H1 (cell line): Measurements from ENCODE around the gene EEF1A2. TPM values are rescaled to one million over a fixed set of nuclear protein-coding genes. Genes with fewer than 3 reads are reported as not detected.

Source experiments
- CTCF ChIA-PET: fragments of 300-600 bp; sonication (Branson Sonifier 250); formaldehyde crosslinking; loops from one replicate; lab custom pipeline; 2021; ENCODE audit not compliant: partially characterized antibody; lab: Charles Lee
- POLR2A ChIA-PET: fragments of 300-600 bp; sonication (Branson Sonifier 250); formaldehyde crosslinking; loops from one replicate; lab custom pipeline; 2021; ENCODE audit warnings: inconsistent platforms; ENCODE audit not compliant: partially characterized antibody; lab: Charles Lee
- DNase-seq, 2 experiments: peaks; one replicate each; pipeline versions ENCODE4 v3.0.0 to v3.0.0-alpha.2; 2010 to 2022; ENCODE audit warnings: low spot score in 2 of 2, low read depth in 1 of 2, mixed read lengths in 1 of 2
- FAIRE-seq: peaks from 2 replicates; lab custom pipeline; 2011; peaks lifted over from hg19 to GRCh38; lab: Jason Lieb, UNC
- H2AFZ ChIP-seq: 2 replicates; pipeline ENCODE4 v1.8.1; 2012; ENCODE audit warnings: low read length, inconsistent platforms
- H2AK5ac ChIP-seq: 2 replicates; pipeline ENCODE4 v1.6.1; 2013; ENCODE audit warnings: low read depth, low read length
- H2BK120ac ChIP-seq: replicated peaks from 2 replicates; pipeline ENCODE3; 2013; ENCODE audit warnings: low read depth, low read length, inconsistent platforms
- H2BK12ac ChIP-seq: 2 replicates; pipeline ENCODE4 v1.6.1; 2013; ENCODE audit warnings: low read depth, low read length
- H2BK15ac ChIP-seq: 2 replicates; pipeline ENCODE4 v1.6.1; 2013; ENCODE audit warnings: low read length
- H2BK20ac ChIP-seq: 2 replicates; pipeline ENCODE4 v1.6.1; 2013; ENCODE audit warnings: low read length
- H2BK5ac ChIP-seq: 2 replicates; pipeline ENCODE4 v1.6.1; 2013; ENCODE audit warnings: low read depth, low read length
- H3K14ac ChIP-seq: 2 replicates; pipeline ENCODE4 v1.6.1; 2013; ENCODE audit warnings: inconsistent platforms; ENCODE audit not compliant: insufficient read length
- H3K18ac ChIP-seq: 2 replicates; pipeline ENCODE4 v1.6.1; 2013; ENCODE audit warnings: low read length; ENCODE audit errors: extremely low read depth
- H3K23ac ChIP-seq: 2 replicates; pipeline ENCODE4 v1.6.1; 2013; ENCODE audit warnings: inconsistent platforms; ENCODE audit not compliant: insufficient read length
- H3K23me2 ChIP-seq: 2 replicates; pipeline ENCODE4 v1.6.1; 2013; ENCODE audit warnings: low read depth, low read length
- H3K27ac ChIP-seq: 2 replicates; pipeline ENCODE4 v1.6.1; 2011; ENCODE audit warnings: low read depth, low read length, inconsistent platforms
- H3K27me3 ChIP-seq, 4 experiments: replicated peaks in 1 of 4; 1 replicate in 1 of 4; 2 replicates in 3 of 4; pipeline versions ENCODE4 v1.6.1 to v1.8.1; 2011 to 2013; ENCODE audit warnings: low read length in 3 of 4, mild to moderate bottlenecking in 3 of 4, inconsistent platforms in 2 of 4, mixed read lengths in 2 of 4, moderate library complexity in 1 of 4; ENCODE audit not compliant: control insufficient read depth in 3 of 4, insufficient read depth in 3 of 4; ENCODE audit errors: extremely low read depth in 1 of 4
- H3K36me3 ChIP-seq, 4 experiments: 2 replicates each; pipeline versions ENCODE4 v1.6.1 to v1.8.1; 2011 to 2013; ENCODE audit warnings: mild to moderate bottlenecking in 4 of 4, low read length in 3 of 4, moderate library complexity in 2 of 4, control low read depth in 1 of 4, inconsistent platforms in 1 of 4; ENCODE audit not compliant: insufficient read depth in 4 of 4, control insufficient read depth in 2 of 4
- H3K4ac ChIP-seq: replicated peaks from 2 replicates; pipeline ENCODE3; 2013; ENCODE audit warnings: low read length, low read depth, mixed read lengths, inconsistent platforms; ENCODE audit not compliant: insufficient read length
- H3K4me1 ChIP-seq, 4 experiments: replicated peaks in 1 of 4; 1 replicate in 1 of 4; 2 replicates in 3 of 4; pipeline versions ENCODE4 v1.6.1 to v1.8.1; 2011 to 2013; ENCODE audit warnings: low read length in 3 of 4, inconsistent platforms in 2 of 4, mixed read lengths in 1 of 4; ENCODE audit not compliant: insufficient read depth in 4 of 4, control insufficient read depth in 3 of 4
- H3K4me2 ChIP-seq, 2 experiments: 2 replicates each; pipeline versions ENCODE4 v1.6.1 to v1.8.1; 2011 to 2013; ENCODE audit warnings: low read depth in 2 of 2, low read length in 2 of 2, control low read depth in 1 of 2, inconsistent platforms in 1 of 2, mild to moderate bottlenecking in 1 of 2; ENCODE audit not compliant: insufficient read depth in 1 of 2
- H3K4me3 ChIP-seq, 4 experiments: fragments of 200-600, 300-600 bp in 1 of 4; sonication (generic), shearing (Covaris generic), sonication (Bioruptor Twin) in 1 of 4; 2 replicates each; pipeline versions ENCODE4 v1.5.1 to v1.8.1; 2011 to 2016; ENCODE audit warnings: low read length in 4 of 4, low read depth in 3 of 4, control low read depth in 2 of 4, inconsistent platforms in 2 of 4, mild to moderate bottlenecking in 2 of 4, mixed read lengths in 1 of 4, moderate library complexity in 1 of 4; ENCODE audit not compliant: insufficient read depth in 2 of 4; ENCODE audit errors: extremely low read depth in 1 of 4
- H3K56ac ChIP-seq: replicated peaks from 2 replicates; pipeline ENCODE3; 2013; ENCODE audit warnings: low read depth, mild to moderate bottlenecking, mixed read lengths, low read length, inconsistent platforms; ENCODE audit not compliant: insufficient read length
- H3K79me1 ChIP-seq: 2 replicates; pipeline ENCODE4 v1.6.1; 2013; ENCODE audit warnings: low read depth, low read length, control low read depth
- H3K79me2 ChIP-seq, 2 experiments: 2 replicates each; pipeline versions ENCODE4 v1.6.1 to v1.8.1; 2012 to 2013; ENCODE audit warnings: low read length in 2 of 2, mild to moderate bottlenecking in 2 of 2, inconsistent platforms in 1 of 2; ENCODE audit not compliant: insufficient read depth in 2 of 2, control insufficient read depth in 1 of 2
- H3K9ac ChIP-seq, 4 experiments: replicated peaks in 1 of 4; 1 replicate in 1 of 4; 2 replicates in 3 of 4; pipeline versions ENCODE4 v1.6.1 to v1.8.1; 2011 to 2013; ENCODE audit warnings: low read depth in 3 of 4, low read length in 3 of 4, control low read depth in 2 of 4, mild to moderate bottlenecking in 2 of 4, moderate library complexity in 2 of 4, inconsistent platforms in 1 of 4; ENCODE audit errors: extremely low read depth in 1 of 4
- H3K9me3 ChIP-seq, 2 experiments: 2 replicates each; pipeline versions ENCODE4 v1.6.1 to v1.8.1; 2012 to 2013; ENCODE audit warnings: mild to moderate bottlenecking in 2 of 2, moderate library complexity in 2 of 2, control low read depth in 1 of 2, inconsistent platforms in 1 of 2, low read depth in 1 of 2, low read length in 1 of 2, mixed read lengths in 1 of 2; ENCODE audit not compliant: insufficient read depth in 2 of 2
- H4K20me1 ChIP-seq, 2 experiments: replicated peaks in 1 of 2; 2 replicates each; pipeline versions ENCODE3 to v1.8.1; 2011 to 2013; ENCODE audit warnings: inconsistent platforms in 2 of 2, low read length in 2 of 2, mild to moderate bottlenecking in 1 of 2; ENCODE audit not compliant: insufficient read depth in 2 of 2, control insufficient read depth in 1 of 2
- H4K5ac ChIP-seq: 2 replicates; pipeline ENCODE4 v1.6.1; 2013; ENCODE audit warnings: low read length, low read depth, mixed read lengths, inconsistent platforms; ENCODE audit not compliant: insufficient read length
- H4K8ac ChIP-seq: 2 replicates; pipeline ENCODE4 v1.8.0; 2013; ENCODE audit warnings: mild to moderate bottlenecking, moderate library complexity, low read length, inconsistent platforms; ENCODE audit not compliant: insufficient read depth; ENCODE audit errors: extremely low read depth
- H4K91ac ChIP-seq: replicated peaks from 2 replicates; pipeline ENCODE3; 2013; ENCODE audit warnings: low read length, mixed read lengths, inconsistent platforms; ENCODE audit not compliant: insufficient read length
- BACH1 ChIP-seq: IDR thresholded peaks from 2 replicates; pipeline ENCODE4 v1.6.1; 2012; ENCODE audit warnings: low read length, improper control_type of control experiment
- BCL11A ChIP-seq, 2 experiments: IDR thresholded peaks; one replicate each; pipeline ENCODE4 v1.6.1; 2011; ENCODE audit warnings: low read depth in 2 of 2, low read length in 2 of 2, mild to moderate bottlenecking in 2 of 2
- CBX8 ChIP-seq: fragments of 300-800, 300-1000 bp; sonication (generic); IDR thresholded peaks from 2 replicates; pipeline ENCODE4 v1.7.1; 2016; ENCODE audit warnings: low read depth, low read length, borderline replicate concordance
- CREB1 ChIP-seq: IDR thresholded peaks from 2 replicates; pipeline ENCODE4 v1.6.1; 2012; ENCODE audit warnings: inconsistent platforms
- FOSL1 ChIP-seq: IDR thresholded peaks from 2 replicates; pipeline ENCODE4 v1.6.1; 2011; ENCODE audit warnings: mild to moderate bottlenecking, low read depth, low read length, moderate library complexity; ENCODE audit not compliant: insufficient read depth
- RFX5 ChIP-seq: IDR thresholded peaks from 2 replicates; pipeline ENCODE4 v1.6.1; 2011; ENCODE audit warnings: low read depth, low read length, improper control_type of control experiment, borderline replicate concordance
- RNF2 ChIP-seq: fragments of 200-900, 300-1000 bp; sonication (generic); IDR thresholded peaks from 2 replicates; pipeline ENCODE4 v1.7.1; 2016; ENCODE audit warnings: borderline replicate concordance, low read depth, mild to moderate bottlenecking, antibody characterized with exemption, low read length; ENCODE audit not compliant: poor library complexity, severe bottlenecking; ENCODE audit errors: missing control alignments
- SIX5 ChIP-seq: IDR thresholded peaks from 2 replicates; pipeline ENCODE4 v1.6.1; 2011; ENCODE audit warnings: mild to moderate bottlenecking, low read depth, low read length
- TAF7 ChIP-seq: optimal IDR thresholded peaks from 2 replicates; pipeline ENCODE3; 2011; ENCODE audit warnings: low read depth, mild to moderate bottlenecking, inconsistent platforms, low read length, moderate library complexity, borderline replicate concordance
- TCF12 ChIP-seq: IDR thresholded peaks from 2 replicates; pipeline ENCODE4 v1.6.1; 2011; ENCODE audit warnings: low read depth, mild to moderate bottlenecking, low read length
- WGBS, 2 experiments: shearing (Covaris generic) in 1 of 2; methylation state at CpG; one replicate each; pipeline versions ENCODE4 v1.1.6 to v1.1.7; 2013 to 2015; ENCODE audit warnings: low lambda C conversion rate in 2 of 2, mixed read lengths in 2 of 2, inconsistent platforms in 1 of 2, low coverage in 1 of 2, missing lambda C conversion rate in 1 of 2; ENCODE audit not compliant: insufficient replicate concordance in 2 of 2, insufficient coverage in 1 of 2, insufficient read length in 1 of 2; ENCODE audit errors: extremely low coverage in 1 of 2, missing lambda C conversion rate in 1 of 2; 5-methylcytosine and 5-hydroxymethylcytosine counted together
- polyA plus RNA-seq, 7 experiments: library from polyadenylated mRNA; depleted of rRNA in 3 of 7; stranded (reverse) in 5 of 7; unstranded in 2 of 7; fragments of >200 nt in 5 of 7; fragments of 200-250 nt in 2 of 7; gene quantifications; 1 replicate in 5 of 7; 2 replicates in 1 of 7; 4 replicates in 1 of 7; pipeline versions ENCODE4 v1.2.1 to v1.2.3, GENCODE V29; 2011 to 2013; ENCODE audit warnings: missing spikeins in 2 of 7, mixed read lengths in 2 of 7
- total RNA-seq: library from RNA; stranded (reverse); fragmentation: NEBNext Ultra II Directional; extraction: Animal tissue kit (Norgen Biotek cat#: 25700); gene quantifications from 2 replicates; pipeline ENCODE4 v1.2.1, GENCODE V29; 2021
- TF ChIP-seq, protein P1 (sequence below), 3 experiments: IDR thresholded peaks; 1 replicate in 2 of 3; 2 replicates in 1 of 3; pipeline versions ENCODE4 v1.5.1 to v1.6.1; 2011; ENCODE audit warnings: low read length in 3 of 3, mild to moderate bottlenecking in 3 of 3, inconsistent platforms in 2 of 3, low read depth in 1 of 3, moderate library complexity in 1 of 3; ENCODE audit not compliant: insufficient read depth in 1 of 3; ENCODE audit errors: control extremely low read depth in 1 of 3

The EEF1A2 gene
- total and polyA plus RNA-seq, 2 of the 8 experiments (the other 6 are each of a cell fraction or from before 2014, with no cell fraction given), result 7.4 to 25.8 TPM

DNA sequence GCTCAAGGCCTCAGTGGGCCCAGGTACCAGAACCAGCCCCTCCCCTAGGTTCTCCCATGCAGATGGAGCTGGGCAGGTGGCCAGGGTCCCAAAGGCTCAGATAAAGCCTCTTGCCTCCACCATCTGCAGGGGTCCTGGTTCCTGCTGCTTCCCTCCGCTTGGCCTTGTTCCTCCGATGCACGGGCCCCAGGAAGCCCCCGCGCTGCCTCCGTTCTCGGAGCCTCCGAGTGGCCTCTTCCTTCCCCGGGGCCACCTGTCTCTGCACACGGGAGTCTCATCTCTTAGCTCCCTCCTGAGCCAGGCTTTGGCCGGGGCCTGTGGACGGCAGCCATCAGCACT, 40.2 kb upstream of the EEF1A2 start:
- no peak overlapping the region for H3K4me3 ChIP-seq
- H3K9me3 ChIP-seq, result no peaks in the 10 kb centered on the region
- no peak overlapping the region for H3K27ac ChIP-seq
- no peaks in the 10 kb centered on the region for H3K79me1 ChIP-seq
- no peaks in the 10 kb centered on the region for H3K36me3 ChIP-seq
- ChIA-PET POLR2A (interaction anchor here (1.1 to 3.7 kb wide), 3 partner anchors 17 to 42 kb away, joined by 3 to 26 read pairs (median 4); partner anchors contain the start of gene PPDPF), CTCF (interaction anchor here (0.6 to 4.2 kb wide), 30 partner anchors 8 to 637 kb away, joined by 3 to 22 read pairs (median 5); partner anchors contain the start of genes FNDC11 and PPDPF)
- no peak overlapping the region for H4K91ac ChIP-seq
- 93% methylated on average over 12 of the region's 12 CpGs; no CpG with 5 or more reads in 1 of the 2 experiments for WGBS, 2 experiments
- FAIRE-seq (no peak), DNase-seq (no peak)
- no peak overlapping the region for H2BK120ac ChIP-seq
- no peak overlapping the region for H3K23ac ChIP-seq
- H2BK15ac ChIP-seq, result no peak overlapping the region
- no peak overlapping the region for H2BK20ac ChIP-seq
- peak overlapping the region; percentile 10 for H3K4ac ChIP-seq
- no peak overlapping the region for H2AK5ac ChIP-seq
- no peaks in the 10 kb centered on the region for H3K27me3 ChIP-seq
- no peak overlapping the region for H3K18ac ChIP-seq
- no peak overlapping the region for H2AFZ ChIP-seq
- no peak overlapping the region for H3K14ac ChIP-seq
- H4K5ac ChIP-seq, result no peak overlapping the region
- no peak overlapping the region for H4K8ac ChIP-seq
- H3K79me2 ChIP-seq, result no peaks in the 10 kb centered on the region
- peaks cover 0 to 17% (median 3%) of the 10 kb centered on the region in 4 experiments; a peak in 5 of 7 replicates for H3K4me1 ChIP-seq
- H4K20me1 ChIP-seq, result no peaks in the 10 kb centered on the region
- H3K4me2 ChIP-seq, result no peak overlapping the region
- H2BK12ac ChIP-seq, result no peak overlapping the region
- H3K23me2 ChIP-seq, result no peaks in the 10 kb centered on the region
- H2BK5ac ChIP-seq, result no peak overlapping the region
- no peak overlapping the region for H3K56ac ChIP-seq
- H3K9ac ChIP-seq, result no peak overlapping the region
- no peak for TF ChIP-seq TAF7
- no peak for TF ChIP-seq TCF12
- no peak for TF ChIP-seq CBX8
- TF ChIP-seq BCL11A (IDR thresholded peaks at IDR 0.05; ENCODE audit: low read depth in 2 of 2, low read length in 2 of 2), result no peak
- no peak for TF ChIP-seq RFX5
- no peak for TF ChIP-seq RNF2
- no peak for TF ChIP-seq BACH1
- no peak for TF ChIP-seq SIX5
- TF ChIP-seq CREB1, result no peak
- TF ChIP-seq FOSL1, result no peak
- TF ChIP-seq, protein P1, sequence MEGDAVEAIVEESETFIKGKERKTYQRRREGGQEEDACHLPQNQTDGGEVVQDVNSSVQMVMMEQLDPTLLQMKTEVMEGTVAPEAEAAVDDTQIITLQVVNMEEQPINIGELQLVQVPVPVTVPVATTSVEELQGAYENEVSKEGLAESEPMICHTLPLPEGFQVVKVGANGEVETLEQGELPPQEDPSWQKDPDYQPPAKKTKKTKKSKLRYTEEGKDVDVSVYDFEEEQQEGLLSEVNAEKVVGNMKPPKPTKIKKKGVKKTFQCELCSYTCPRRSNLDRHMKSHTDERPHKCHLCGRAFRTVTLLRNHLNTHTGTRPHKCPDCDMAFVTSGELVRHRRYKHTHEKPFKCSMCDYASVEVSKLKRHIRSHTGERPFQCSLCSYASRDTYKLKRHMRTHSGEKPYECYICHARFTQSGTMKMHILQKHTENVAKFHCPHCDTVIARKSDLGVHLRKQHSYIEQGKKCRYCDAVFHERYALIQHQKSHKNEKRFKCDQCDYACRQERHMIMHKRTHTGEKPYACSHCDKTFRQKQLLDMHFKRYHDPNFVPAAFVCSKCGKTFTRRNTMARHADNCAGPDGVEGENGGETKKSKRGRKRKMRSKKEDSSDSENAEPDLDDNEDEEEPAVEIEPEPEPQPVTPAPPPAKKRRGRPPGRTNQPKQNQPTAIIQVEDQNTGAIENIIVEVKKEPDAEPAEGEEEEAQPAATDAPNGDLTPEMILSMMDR (IDR thresholded peaks at IDR 0.05; ENCODE audit: control extremely low read depth in 1 of 3, insufficient read depth in 1 of 3, low read depth in 1 of 3, low read length in 3 of 3), result no peak
